HepG2 (cell line): Measurements from ENCODE around the gene ELAVL3. TPM values are rescaled to one million over a fixed set of nuclear protein-coding genes. Genes with fewer than 3 reads are reported as not detected.

Source experiments
- ATAC-seq: fragments of 200-7000 bp; cut with Tn5 transposase; 3 replicates; pipeline ENCODE4 v1.9.1; 2020; ENCODE audit warnings: mild to moderate bottlenecking, moderate library complexity
- BruUV-seq: library from RNA; stranded (reverse); fragments of 400-500 nt; replicated peaks from 2 replicates; lab custom pipeline; 2021; lab: Mats Ljungman, UMichigan
- CTCF ChIA-PET: fragments of 300-600 bp; formaldehyde crosslinking; extraction: SDS; loops from one replicate; lab custom pipeline; 2021; ENCODE audit warnings: low total read pairs, inconsistent platforms, low intra/inter-chr PET ratio; lab: Yijun Ruan, JAX
- POLR2A ChIA-PET: fragments of 350-600 bp; sonication (Branson Sonifier 250); formaldehyde crosslinking; loops from one replicate; lab custom pipeline; 2020; ENCODE audit warnings: antibody characterized with exemption, inconsistent platforms; lab: Yijun Ruan, JAX
- DNase-seq: peaks from one replicate; pipeline ENCODE4 v3.0.0-alpha.2; 2015; ENCODE audit warnings: low spot score
- FAIRE-seq: peaks from 3 replicates; lab custom pipeline; 2011; peaks lifted over from hg19 to GRCh38; lab: Jason Lieb, UNC
- H2AFZ ChIP-seq: one replicate; pipeline ENCODE4 v1.6.1; 2011; ENCODE audit warnings: low read length, inconsistent platforms
- H3K27ac ChIP-seq: fragments of 300-600 bp; 3 replicates; pipeline ENCODE4 v1.8.0; 2011; ENCODE audit warnings: mixed run types, mild to moderate bottlenecking, mixed read lengths, low read length, inconsistent platforms; ENCODE audit not compliant: insufficient read depth; ENCODE audit errors: extremely low read length
- H3K27me3 ChIP-seq, 2 experiments: fragments of 200-600 bp in 1 of 2; 2 replicates in 1 of 2; 3 replicates in 1 of 2; pipeline versions ENCODE4 v1.6.0 to v1.8.0; 2011; ENCODE audit warnings: low read length in 2 of 2, mild to moderate bottlenecking in 2 of 2, moderate library complexity in 2 of 2, inconsistent platforms in 1 of 2; ENCODE audit not compliant: insufficient read depth in 2 of 2, control insufficient read depth in 1 of 2
- H3K36me3 ChIP-seq, 2 experiments: fragments of 200-600 bp in 1 of 2; replicated peaks in 1 of 2; 2 replicates in 1 of 2; 3 replicates in 1 of 2; pipeline versions ENCODE4 v1.5.1 to v1.8.0; 2011; ENCODE audit warnings: low read length in 2 of 2, inconsistent platforms in 1 of 2; ENCODE audit not compliant: insufficient read depth in 2 of 2, control insufficient read depth in 1 of 2
- H3K4me1 ChIP-seq: 2 replicates; pipeline ENCODE4 v1.5.1; 2012; ENCODE audit warnings: low read length, inconsistent platforms; ENCODE audit not compliant: insufficient read depth
- H3K4me2 ChIP-seq: 2 replicates; pipeline ENCODE4 v1.6.0; 2011; ENCODE audit warnings: low read depth, low read length, inconsistent platforms
- H3K4me3 ChIP-seq, 3 experiments: fragments of 200-600 bp in 1 of 3; sonication (generic), shearing (Covaris generic) in 1 of 3; replicated peaks in 1 of 3; 2 replicates each; pipeline ENCODE4 v1.5.1; 2011 to 2016; ENCODE audit warnings: low read length in 3 of 3, inconsistent platforms in 2 of 3, low read depth in 2 of 3, mild to moderate bottlenecking in 2 of 3, control low read depth in 1 of 3, mixed read lengths in 1 of 3; ENCODE audit not compliant: insufficient read depth in 1 of 3
- H3K79me2 ChIP-seq: one replicate; pipeline ENCODE4 v1.6.1; 2011; ENCODE audit warnings: low read length, inconsistent platforms; ENCODE audit not compliant: insufficient read depth
- H3K9ac ChIP-seq: 2 replicates; pipeline ENCODE4 v1.6.0; 2011; ENCODE audit warnings: mild to moderate bottlenecking, low read depth, low read length, inconsistent platforms; ENCODE audit not compliant: insufficient read depth
- H3K9me3 ChIP-seq: 2 replicates; pipeline ENCODE4 v1.5.1; 2012; ENCODE audit warnings: mild to moderate bottlenecking, low read length
- H4K20me1 ChIP-seq: 2 replicates; pipeline ENCODE4 v1.6.0; 2011; ENCODE audit warnings: inconsistent platforms, mild to moderate bottlenecking, low read length, moderate library complexity; ENCODE audit not compliant: insufficient read depth
- BRCA1 ChIP-seq: sonication (generic); formaldehyde crosslinking; IDR thresholded peaks from 2 replicates; pipeline ENCODE4 v1.4.0; 2020; ENCODE audit warnings: missing genetic modification reagents
- CCAR2 ChIP-seq: fragments of 200-400 bp; formaldehyde crosslinking; optimal IDR thresholded peaks from 2 replicates; pipeline ENCODE3; 2018; ENCODE audit warnings: low read depth, mild to moderate bottlenecking, low read length, moderate library complexity
- ETV6 ChIP-seq: sonication (generic); formaldehyde crosslinking; conservative IDR thresholded peaks from 2 replicates; pipeline ENCODE4 v1.4.0; 2020; ENCODE audit warnings: missing genetic modification reagents
- FOXK2 ChIP-seq: fragments of 450-650 bp; IDR thresholded peaks from 2 replicates; pipeline ENCODE4 v1.6.1; 2016
- GPN1 ChIP-seq: sonication (generic); formaldehyde crosslinking; IDR thresholded peaks from 2 replicates; pipeline ENCODE4 v1.5.1; 2020; ENCODE audit warnings: missing genetic modification reagents, borderline replicate concordance
- MZF1 ChIP-seq: sonication (generic); formaldehyde crosslinking; IDR thresholded peaks from 2 replicates; pipeline ENCODE4 v1.8.1; 2023; ENCODE audit warnings: mild to moderate bottlenecking, missing genetic modification reagents, borderline replicate concordance
- POLR2G ChIP-seq: fragments of 200-400 bp; formaldehyde crosslinking; IDR thresholded peaks from 2 replicates; pipeline ENCODE4 v1.6.1; 2018; ENCODE audit warnings: mild to moderate bottlenecking, low read depth, low read length, moderate library complexity
- TARDBP ChIP-seq: sonication (generic); formaldehyde crosslinking; IDR thresholded peaks from 2 replicates; pipeline ENCODE4 v1.8.0; 2022; ENCODE audit warnings: mild to moderate bottlenecking, missing genetic modification reagents
- ZBTB3 ChIP-seq: sonication (generic); formaldehyde crosslinking; IDR thresholded peaks from 2 replicates; pipeline ENCODE4 v1.4.0; 2020; ENCODE audit warnings: low read depth, mild to moderate bottlenecking, moderate library complexity, missing genetic modification reagents, borderline replicate concordance
- ZFYVE20 ChIP-seq: sonication (generic); formaldehyde crosslinking; IDR thresholded peaks from 2 replicates; pipeline ENCODE4 v1.8.0; 2023; ENCODE audit warnings: low read depth, mild to moderate bottlenecking, moderate library complexity, missing genetic modification reagents, borderline replicate concordance
- ZNF10 ChIP-seq: sonication (generic); formaldehyde crosslinking; IDR thresholded peaks from 2 replicates; pipeline ENCODE4 v1.4.0; 2020; ENCODE audit warnings: mild to moderate bottlenecking, low read depth, missing genetic modification reagents, borderline replicate concordance
- ZNF253 ChIP-seq: sonication (generic); formaldehyde crosslinking; IDR thresholded peaks from 2 replicates; pipeline ENCODE4 v1.8.0; 2022; ENCODE audit warnings: mild to moderate bottlenecking, missing genetic modification reagents, borderline replicate concordance
- ZNF605 ChIP-seq: sonication (generic); formaldehyde crosslinking; IDR thresholded peaks from 2 replicates; pipeline ENCODE4 v1.8.0; 2022; ENCODE audit warnings: mild to moderate bottlenecking, missing genetic modification reagents
- WGBS: methylation state at CpG from one replicate; pipeline ENCODE4 v1.1.6; 2017; ENCODE audit warnings: low lambda C conversion rate; 5-methylcytosine and 5-hydroxymethylcytosine counted together
- in situ Hi-C: cut with HindIII; loops from 2 replicates; pipeline ENCODE4 v1.10.0; 2017; ENCODE audit warnings: low pct_unique_long_range_greater_than_20kb; ENCODE audit not compliant: extremely low pct_ligation_motif_present
- intact Hi-C: fragments of 100-400 bp; cut with micrococcal nuclease; formaldehyde crosslinking; loops from one replicate; pipeline ENCODE4 v1.10.0; 2022; ENCODE audit not compliant: unreplicated experiment
- polyA plus RNA-seq, 8 experiments: library from polyadenylated mRNA; depleted of rRNA in 3 of 8; stranded (reverse) in 7 of 8; unstranded in 1 of 8; fragments of >200 nt; fragmentation: Illumina TruSeq in 4 of 8; extraction: Trizol in 4 of 8; gene quantifications; 2 replicates each; pipeline versions ENCODE4 v1.2.1 to v1.2.3, GENCODE V29; 2011 to 2016; ENCODE audit warnings: low read depth in 4 of 8, missing spikeins in 1 of 8, mixed read lengths in 1 of 8; ENCODE audit not compliant: insufficient read depth in 1 of 8
- total RNA-seq, 5 experiments: library from RNA; depleted of rRNA; stranded (reverse); fragments of >200 nt; fragmentation: Illumina TruSeq; extraction: Trizol; gene quantifications; 2 replicates each; pipeline ENCODE4 v1.2.3, GENCODE V29; 2016; ENCODE audit warnings: low read depth in 1 of 5
- TF ChIP-seq, protein P1 (sequence below): IDR thresholded peaks from 2 replicates; pipeline ENCODE4 v1.6.1; 2018; ENCODE audit warnings: missing genetic modification reagents
- TF ChIP-seq, protein P2 (sequence below): sonication (generic); formaldehyde crosslinking; IDR thresholded peaks from 2 replicates; pipeline ENCODE4 v1.5.0; 2020; ENCODE audit warnings: missing genetic modification reagents, mild to moderate bottlenecking, borderline replicate concordance

The ELAVL3 gene
- total and polyA plus RNA-seq, 2 of the 13 experiments (the other 11 are each of a cell fraction or from before 2014, with no cell fraction given) = 0.03 TPM; not detected in 1

DNA sequence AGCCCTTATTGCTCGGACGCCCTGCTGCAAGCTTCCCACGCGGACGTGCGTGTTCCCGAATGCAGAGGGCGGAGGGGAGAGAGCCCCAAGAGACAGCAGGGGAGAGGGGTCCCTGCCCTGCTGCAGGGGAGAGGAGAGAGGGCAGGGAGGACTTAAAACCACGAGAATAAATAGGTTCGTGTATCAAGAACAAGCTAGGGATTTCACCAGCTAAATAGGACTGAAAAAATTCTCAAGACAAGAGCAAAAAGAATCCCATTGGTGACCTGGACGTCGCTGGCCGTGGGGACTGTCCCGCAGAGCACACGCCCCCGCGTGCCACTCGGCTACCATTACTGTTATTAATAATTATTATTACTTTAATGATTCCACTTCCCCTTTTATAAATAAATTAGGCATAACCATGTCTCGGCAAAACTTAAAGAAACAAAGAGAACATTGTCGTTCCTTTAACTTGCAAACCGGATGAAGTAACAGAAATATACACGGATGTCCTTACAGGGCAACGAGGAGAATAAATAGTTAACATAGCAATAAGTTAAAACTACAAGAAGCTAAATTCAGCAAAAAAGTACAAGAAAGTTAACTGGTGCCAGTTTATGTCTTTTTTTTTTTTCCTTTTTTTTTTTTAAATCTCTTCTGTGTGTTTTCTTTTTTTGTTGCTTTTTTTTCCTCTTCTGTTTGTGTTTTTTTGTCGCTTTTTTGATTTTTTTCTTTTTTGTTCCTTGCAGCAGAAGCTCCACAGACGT lies 28.8 kb downstream of the ELAVL3 start:
- POLR2A ChIA-PET = interaction anchor here (1.1 kb wide), 1 partner anchor 33 kb away, joined by 3 read pairs; the partner anchor contains the start of gene RGL3

DNA sequence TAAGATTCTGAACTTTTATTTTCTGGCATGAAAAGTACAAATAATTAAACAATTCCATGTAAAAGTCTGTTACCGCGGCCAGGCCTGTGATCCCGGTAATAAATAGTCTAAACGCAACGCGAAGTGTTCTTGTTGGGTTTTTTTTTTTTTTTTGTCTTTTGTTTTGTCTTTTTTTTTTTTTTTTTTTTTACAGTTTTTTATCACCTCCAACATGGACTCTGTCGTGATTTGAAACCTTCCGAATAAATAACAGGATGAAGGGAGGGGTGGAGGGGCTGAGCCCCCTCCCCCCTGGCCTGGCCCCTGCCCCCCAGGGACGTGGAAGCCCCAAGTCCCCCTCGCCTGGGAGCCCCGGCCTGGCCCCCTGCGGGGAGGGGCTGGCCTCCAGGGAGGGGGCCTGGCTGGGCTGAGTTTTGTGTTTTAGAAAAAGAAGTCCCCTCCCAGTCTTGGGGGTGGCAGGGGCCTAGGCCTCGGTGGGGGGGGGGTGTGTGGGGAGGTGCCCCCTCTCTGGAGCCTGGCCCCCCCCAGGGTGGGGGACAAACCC lies 29.4 kb downstream of the ELAVL3 start:
- ChIA-PET CTCF (no interaction called here), POLR2A (no interaction called here)
- H3K4me3 ChIP-seq = no peak overlapping the region
- no peak overlapping the region for H3K27ac ChIP-seq
- no peaks in the 10 kb centered on the region for H3K9me3 ChIP-seq
- no peak overlapping the region for H3K4me2 ChIP-seq
- 85% methylated on average over 13 of the region's 13 CpGs for WGBS
- FAIRE-seq = no peak
- H4K20me1 ChIP-seq = peaks cover 3% of the 10 kb centered on the region; the same call in 1 of the 2 replicates
- DNase-seq = no peak
- intact Hi-C loops = no loop called here
- H3K36me3 ChIP-seq = peaks cover 12 to 21% of the 10 kb centered on the region in 2 experiments; a peak in 3 of 5 replicates
- H3K9ac ChIP-seq = no peak overlapping the region
- no peak overlapping the region for H2AFZ ChIP-seq
- no TSS peak for BruUV-seq
- in situ Hi-C loops = loop anchor here (10.0 kb wide), 1 partner anchor 167 kb away; no protein-coding TSS in a partner anchor
- no peak for ATAC-seq
- no peaks in the 10 kb centered on the region for H3K79me2 ChIP-seq
- peaks cover 0 to 2% of the 10 kb centered on the region in 2 experiments; a peak in 1 of 5 replicates for H3K27me3 ChIP-seq
- H3K4me1 ChIP-seq = peaks cover 18% of the 10 kb centered on the region
- no peak for TF ChIP-seq TARDBP (CRISPR knock-in tag)
- no peak for TF ChIP-seq CCAR2
- no peak for TF ChIP-seq ZNF253 (CRISPR knock-in tag)
- TF ChIP-seq, protein P1, sequence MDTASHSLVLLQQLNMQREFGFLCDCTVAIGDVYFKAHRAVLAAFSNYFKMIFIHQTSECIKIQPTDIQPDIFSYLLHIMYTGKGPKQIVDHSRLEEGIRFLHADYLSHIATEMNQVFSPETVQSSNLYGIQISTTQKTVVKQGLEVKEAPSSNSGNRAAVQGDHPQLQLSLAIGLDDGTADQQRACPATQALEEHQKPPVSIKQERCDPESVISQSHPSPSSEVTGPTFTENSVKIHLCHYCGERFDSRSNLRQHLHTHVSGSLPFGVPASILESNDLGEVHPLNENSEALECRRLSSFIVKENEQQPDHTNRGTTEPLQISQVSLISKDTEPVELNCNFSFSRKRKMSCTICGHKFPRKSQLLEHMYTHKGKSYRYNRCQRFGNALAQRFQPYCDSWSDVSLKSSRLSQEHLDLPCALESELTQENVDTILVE (CRISPR knock-in tag) = no peak
- TF ChIP-seq ZBTB3 = no peak
- no peak for TF ChIP-seq ZFYVE20
- no peak for TF ChIP-seq ETV6
- no peak for TF ChIP-seq ZNF605 (CRISPR knock-in tag)
- no peak for TF ChIP-seq ZNF10
- TF ChIP-seq GPN1 (CRISPR knock-in tag) = no peak
- TF ChIP-seq BRCA1 (CRISPR knock-in tag) = no peak
- TF ChIP-seq, protein P2, sequence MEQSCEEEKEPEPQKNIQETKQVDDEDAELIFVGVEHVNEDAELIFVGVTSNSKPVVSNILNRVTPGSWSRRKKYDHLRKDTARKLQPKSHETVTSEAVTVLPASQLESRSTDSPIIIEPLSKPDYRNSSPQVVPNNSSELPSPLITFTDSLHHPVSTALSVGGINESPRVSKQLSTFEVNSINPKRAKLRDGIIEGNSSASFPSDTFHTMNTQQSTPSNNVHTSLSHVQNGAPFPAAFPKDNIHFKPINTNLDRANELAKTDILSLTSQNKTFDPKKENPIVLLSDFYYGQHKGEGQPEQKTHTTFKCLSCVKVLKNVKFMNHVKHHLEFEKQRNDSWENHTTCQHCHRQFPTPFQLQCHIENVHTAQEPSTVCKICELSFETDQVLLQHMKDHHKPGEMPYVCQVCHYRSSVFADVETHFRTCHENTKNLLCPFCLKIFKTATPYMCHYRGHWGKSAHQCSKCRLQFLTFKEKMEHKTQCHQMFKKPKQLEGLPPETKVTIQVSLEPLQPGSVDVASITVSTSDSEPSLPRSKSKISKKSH (CRISPR knock-in tag) = no peak
- no peak for TF ChIP-seq FOXK2

More for the DNA sequence above, 28.8 kb downstream of the ELAVL3 start:
- H3K9ac ChIP-seq = no peak overlapping the region
- TF ChIP-seq POLR2G (0 out of 2 replicates have a peak, but pooled peaks have one; percentile 26), MZF1 (CRISPR knock-in tag) (no peak)
- H3K9me3 ChIP-seq = no peaks in the 10 kb centered on the region
- H3K4me2 ChIP-seq = no peak overlapping the region
- H3K36me3 ChIP-seq = peaks cover 9 to 21% of the 10 kb centered on the region in 2 experiments; a peak in 3 of 5 replicates
- H3K79me2 ChIP-seq = no peaks in the 10 kb centered on the region
- intact Hi-C loops (no loop called here), in situ Hi-C loops (loop anchor here (10.0 kb wide), 1 partner anchor 167 kb away; no protein-coding TSS in a partner anchor)
- no peak overlapping the region for H2AFZ ChIP-seq
- DNase-seq = no peak
- FAIRE-seq = no peak
- no peak overlapping the region for H3K27ac ChIP-seq
- H3K27me3 ChIP-seq = peaks cover 0 to 2% of the 10 kb centered on the region in 2 experiments; a peak in 1 of 5 replicates
- no peaks in the 10 kb centered on the region for H4K20me1 ChIP-seq
- no peak overlapping the region for H3K4me3 ChIP-seq
- WGBS = 80% methylated on average over 25 of the region's 25 CpGs
- no peak for ATAC-seq
- peaks cover 18% of the 10 kb centered on the region for H3K4me1 ChIP-seq
- BruUV-seq = no TSS peak
- CTCF ChIA-PET = interaction anchor here (0.7 kb wide), 1 partner anchor 31 kb away, joined by 3 read pairs; no protein-coding TSS in a partner anchor
